Natural killer cell (primary cell): ENCODE data around the gene PPL. TPM values are rescaled to one million over a fixed set of nuclear protein-coding genes. Genes with fewer than 3 reads are reported as not detected.

Source experiments
- ATAC-seq, 3 donors: fragments of 150-1000 bp in 2 of 3; fragments of 200-7000 bp in 1 of 3; cut with Tn5 transposase; 1 replicate in 1 of 3; 2 replicates in 2 of 3; pipeline ENCODE4 v1.10.0; 2021; ENCODE audit warnings: mild to moderate bottlenecking in 2 of 3, moderate library complexity in 2 of 3
- DNase-seq, 2 donors: peaks; one replicate each; pipeline versions ENCODE4 v3.0.0 to v3.0.0-alpha.2; 2013 to 2021; ENCODE audit warnings: mixed read lengths in 1 of 2
- H3K27ac ChIP-seq: one replicate; pipeline ENCODE4 v1.5.1; 2013; ENCODE audit warnings: mild to moderate bottlenecking, low read length
- H3K27me3 ChIP-seq: one replicate; pipeline ENCODE4 v1.6.1; 2013; ENCODE audit warnings: low read length; ENCODE audit not compliant: control insufficient read depth, insufficient read depth
- H3K36me3 ChIP-seq: one replicate; pipeline ENCODE4 v1.6.1; 2013; ENCODE audit warnings: low read length; ENCODE audit not compliant: control insufficient read depth, insufficient read depth
- H3K4me1 ChIP-seq: one replicate; pipeline ENCODE4 v1.6.1; 2013; ENCODE audit warnings: low read length; ENCODE audit not compliant: control insufficient read depth, insufficient read depth
- H3K4me3 ChIP-seq: one replicate; pipeline ENCODE4 v1.5.1; 2013; ENCODE audit warnings: low read length
- H3K9me3 ChIP-seq: one replicate; pipeline ENCODE4 v1.6.1; 2013; ENCODE audit warnings: low read length; ENCODE audit not compliant: control insufficient read depth, insufficient read depth
- H3K27ac Mint-ChIP-seq, 2 donors: one replicate each; pipeline ENCODE4 v1.8.0; 2022; ENCODE audit warnings: mild to moderate bottlenecking in 2 of 2, mixed read lengths in 2 of 2, moderate library complexity in 1 of 2
- H3K27me3 Mint-ChIP-seq, 2 donors: one replicate each; pipeline ENCODE4 v1.8.0; 2022; ENCODE audit warnings: low read depth in 2 of 2, mixed read lengths in 2 of 2
- H3K36me3 Mint-ChIP-seq: one replicate; pipeline ENCODE4 v1.8.0; 2022; ENCODE audit warnings: mixed read lengths
- H3K4me1 Mint-ChIP-seq, 2 donors: one replicate each; pipeline ENCODE4 v1.8.0; 2022; ENCODE audit warnings: mixed read lengths in 2 of 2
- H3K4me3 Mint-ChIP-seq: one replicate; pipeline ENCODE4 v1.8.0; 2022; ENCODE audit warnings: mild to moderate bottlenecking, moderate library complexity, mixed read lengths
- H3K9me3 Mint-ChIP-seq, 2 donors: one replicate each; pipeline ENCODE4 v1.8.0; 2022; ENCODE audit warnings: mixed read lengths in 2 of 2
- WGBS: methylation state at CpG from one replicate; pipeline ENCODE4 v1.1.7; 2013; ENCODE audit warnings: missing lambda C conversion rate; ENCODE audit not compliant: insufficient coverage; 5-methylcytosine and 5-hydroxymethylcytosine counted together
- intact Hi-C: fragments of 100-400 bp; cut with micrococcal nuclease; formaldehyde crosslinking; loops from one replicate; pipeline ENCODE4 v1.14.2; 2022
- total RNA-seq, 4 donors: library from RNA; stranded (reverse); fragments of 120-200 nt in 1 of 4; gene quantifications; one replicate each; pipeline versions ENCODE4 v1.2.3 to v1.2.4, GENCODE V29; 2013 to 2022
- TF ChIP-seq, protein P1 (sequence below): fragments of 200-600 bp; IDR thresholded peaks from one replicate; pipeline ENCODE4 v1.8.0; 2022; ENCODE audit warnings: antibody characterized with exemption

The PPL gene
- total RNA-seq, 3 donors from 2014 or later (not counting 1 experiment from before 2014, with no cell fraction given) = not detected

DNA sequence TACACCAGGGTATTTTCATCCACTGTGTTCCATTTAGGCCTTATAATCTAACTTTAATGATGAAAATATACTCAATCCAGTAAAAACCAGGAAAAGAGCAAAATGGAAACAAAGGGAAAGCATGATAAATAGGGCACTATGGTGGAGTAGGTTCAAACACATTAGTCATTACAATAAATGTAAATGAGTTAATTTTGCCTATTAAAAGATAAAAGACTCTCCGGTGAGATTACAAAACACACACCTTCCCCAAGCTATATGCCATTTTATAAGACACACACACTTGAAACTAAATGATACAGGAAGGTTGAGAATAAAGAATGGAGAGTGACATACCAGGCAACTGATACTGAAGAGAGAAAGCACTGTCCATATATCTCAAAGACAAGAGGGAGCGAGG, 10.0 kb downstream of the PPL start:
- no peaks in the 10 kb centered on the region for H3K36me3 ChIP-seq

DNA sequence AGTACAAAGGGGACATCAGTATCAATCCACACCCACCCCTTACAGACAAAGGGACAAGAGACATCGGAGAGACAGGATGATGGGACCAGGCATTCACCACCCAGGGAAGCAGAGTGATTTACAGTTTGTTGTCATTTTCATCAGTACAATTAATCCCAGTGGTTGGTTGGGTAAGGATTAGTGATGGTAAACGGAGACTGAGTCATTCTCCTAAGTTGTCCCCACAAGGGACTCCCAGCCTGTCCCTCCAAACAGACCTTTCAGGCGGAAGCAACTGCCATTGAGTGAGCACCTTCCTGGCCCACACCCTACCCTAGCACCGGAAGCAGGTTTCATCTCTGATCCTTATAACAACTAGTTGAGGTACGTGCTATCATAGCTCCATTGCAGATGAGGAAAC, 11.2 kb downstream of the PPL start:
- Mint-ChIP-seq H3K9me3 (peaks cover 0 to 6% of the 10 kb centered on the region in 2 donors), H3K4me3 (no peak overlapping the region), H3K27ac (no peak overlapping the region), H3K4me1 (no peaks in the 10 kb centered on the region), H3K36me3 (peaks cover 7% of the 10 kb centered on the region), H3K27me3 (peaks cover 0 to 9% of the 10 kb centered on the region in 2 donors)
- Histone ChIP-seq H3K36me3 (no peaks in the 10 kb centered on the region), H3K9me3 (peaks cover 8% of the 10 kb centered on the region), H3K4me1 (no peaks in the 10 kb centered on the region), H3K4me3 (no peak overlapping the region), H3K27ac (no peak overlapping the region), H3K27me3 (no peaks in the 10 kb centered on the region)
- ATAC-seq = no peak
- intact Hi-C loops = no loop called here
- WGBS = 93% methylated on average over 4 of the region's 5 CpGs
- no peak for DNase-seq
- TF ChIP-seq, protein P1, sequence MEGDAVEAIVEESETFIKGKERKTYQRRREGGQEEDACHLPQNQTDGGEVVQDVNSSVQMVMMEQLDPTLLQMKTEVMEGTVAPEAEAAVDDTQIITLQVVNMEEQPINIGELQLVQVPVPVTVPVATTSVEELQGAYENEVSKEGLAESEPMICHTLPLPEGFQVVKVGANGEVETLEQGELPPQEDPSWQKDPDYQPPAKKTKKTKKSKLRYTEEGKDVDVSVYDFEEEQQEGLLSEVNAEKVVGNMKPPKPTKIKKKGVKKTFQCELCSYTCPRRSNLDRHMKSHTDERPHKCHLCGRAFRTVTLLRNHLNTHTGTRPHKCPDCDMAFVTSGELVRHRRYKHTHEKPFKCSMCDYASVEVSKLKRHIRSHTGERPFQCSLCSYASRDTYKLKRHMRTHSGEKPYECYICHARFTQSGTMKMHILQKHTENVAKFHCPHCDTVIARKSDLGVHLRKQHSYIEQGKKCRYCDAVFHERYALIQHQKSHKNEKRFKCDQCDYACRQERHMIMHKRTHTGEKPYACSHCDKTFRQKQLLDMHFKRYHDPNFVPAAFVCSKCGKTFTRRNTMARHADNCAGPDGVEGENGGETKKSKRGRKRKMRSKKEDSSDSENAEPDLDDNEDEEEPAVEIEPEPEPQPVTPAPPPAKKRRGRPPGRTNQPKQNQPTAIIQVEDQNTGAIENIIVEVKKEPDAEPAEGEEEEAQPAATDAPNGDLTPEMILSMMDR = no peak

More for the DNA sequence above, 10.0 kb downstream of the PPL start:
- H3K9me3 ChIP-seq = peaks cover 8% of the 10 kb centered on the region
- H3K27ac Mint-ChIP-seq = no peak overlapping the region
- H3K36me3 Mint-ChIP-seq = peaks cover 7% of the 10 kb centered on the region
- intact Hi-C loops = no loop called here
- H3K4me1 Mint-ChIP-seq = no peaks in the 10 kb centered on the region
- no peak overlapping the region for H3K27ac ChIP-seq
- DNase-seq = no peak
- no peak overlapping the region for H3K4me3 ChIP-seq
- H3K4me3 Mint-ChIP-seq = no peak overlapping the region
- ATAC-seq = no peak
- no peaks in the 10 kb centered on the region for H3K27me3 ChIP-seq
- TF ChIP-seq, protein P1 = no peak
- peaks cover 0 to 6% of the 10 kb centered on the region in 2 donors for H3K9me3 Mint-ChIP-seq
- WGBS = 90% methylated on average over 1 of the region's 2 CpGs
- no peaks in the 10 kb centered on the region for H3K4me1 ChIP-seq
- H3K27me3 Mint-ChIP-seq = peaks cover 0 to 9% of the 10 kb centered on the region in 2 donors

DNA sequence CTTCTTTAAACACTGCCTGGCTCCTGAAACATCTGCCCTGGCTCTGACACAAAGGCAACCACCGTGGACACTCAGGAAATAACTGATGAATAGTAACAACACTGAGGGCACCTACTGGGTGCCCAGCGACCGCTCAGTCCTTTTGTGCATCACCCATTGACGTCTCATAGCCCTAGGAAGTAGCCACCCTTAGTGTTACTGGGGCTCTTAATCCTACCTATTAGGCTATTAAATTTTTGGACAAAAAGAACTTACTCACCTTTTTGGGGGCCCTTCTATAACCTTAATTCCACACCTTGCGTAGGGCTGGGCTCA, 11.7 kb downstream of the PPL start:
- no peaks in the 10 kb centered on the region for H3K36me3 ChIP-seq
- no peak for ATAC-seq
- intact Hi-C loops = no loop called here

More for the DNA sequence above, 11.7 kb downstream of the PPL start:
- no peak for DNase-seq
- no peaks in the 10 kb centered on the region for H3K4me1 Mint-ChIP-seq
- Histone ChIP-seq H3K27me3 (no peaks in the 10 kb centered on the region), H3K4me1 (no peaks in the 10 kb centered on the region), H3K27ac (no peak overlapping the region), H3K9me3 (peaks cover 8% of the 10 kb centered on the region), H3K4me3 (no peak overlapping the region)
- no peak overlapping the region for H3K27ac Mint-ChIP-seq
- peaks cover 0 to 6% of the 10 kb centered on the region in 2 donors for H3K27me3 Mint-ChIP-seq
- TF ChIP-seq, protein P1 = no peak
- WGBS = 88% methylated on average over 5 of the region's 5 CpGs
- peaks cover 0 to 6% of the 10 kb centered on the region in 2 donors for H3K9me3 Mint-ChIP-seq
- H3K4me3 Mint-ChIP-seq = no peak overlapping the region
- peaks cover 7% of the 10 kb centered on the region for H3K36me3 Mint-ChIP-seq
